PC-9 (cell line): ENCODE data around the gene AHDC1. TPM values are rescaled to one million over a fixed set of nuclear protein-coding genes. Genes with fewer than 3 reads are reported as not detected.

ENCODE experiments used
- BruUV-seq: library from RNA; stranded (reverse); fragments of 400-500 nt; replicated peaks from 2 replicates; lab custom pipeline; 2021; lab: Mats Ljungman, UMichigan
- CTCF ChIA-PET: fragments of 300-600 bp; sonication (Branson Sonifier 250); formaldehyde crosslinking; loops from one replicate; lab custom pipeline; 2022; ENCODE audit warnings: antibody characterized with exemption; lab: Charles Lee
- POLR2A ChIA-PET: fragments of 300-600 bp; sonication (Branson Sonifier 250); formaldehyde crosslinking; loops from one replicate; lab custom pipeline; 2022; ENCODE audit warnings: antibody characterized with exemption; ENCODE audit not compliant: unreplicated experiment; lab: Charles Lee
- DNase-seq, 2 experiments: peaks; one replicate each; pipeline versions ENCODE4 v3.0.0 to v3.0.0-alpha.2; 2015 to 2022; ENCODE audit warnings: mixed read lengths in 1 of 2
- H2AFZ ChIP-seq: fragments of 200-600 bp; sonication (generic); 2 replicates; pipeline ENCODE4 v1.8.1; 2017; ENCODE audit warnings: antibody characterized with exemption
- H3F3A ChIP-seq: fragments of 200-600 bp; sonication (generic); 2 replicates; pipeline ENCODE4 v1.8.1; 2017; ENCODE audit warnings: antibody characterized with exemption, mild to moderate bottlenecking, low read depth; ENCODE audit not compliant: insufficient read depth
- H3K27ac ChIP-seq: fragments of 200-600 bp; sonication (generic); 2 replicates; pipeline ENCODE4 v1.6.1; 2016; ENCODE audit warnings: mixed run types
- H3K27me3 ChIP-seq: fragments of 200-600 bp; sonication (generic); 2 replicates; pipeline ENCODE4 v1.6.1; 2016; ENCODE audit warnings: low read depth, mixed run types; ENCODE audit not compliant: insufficient read depth
- H3K36me3 ChIP-seq: fragments of 200-600 bp; sonication (generic); 2 replicates; pipeline ENCODE4 v1.6.1; 2016; ENCODE audit warnings: low read depth, mixed run types
- H3K4me1 ChIP-seq: fragments of 200-600 bp; sonication (generic); replicated peaks from 2 replicates; pipeline ENCODE4 v1.6.1; 2016; ENCODE audit warnings: mixed run types; ENCODE audit not compliant: insufficient read depth
- H3K4me2 ChIP-seq: fragments of 200-600 bp; sonication (generic); 2 replicates; pipeline ENCODE4 v1.6.1; 2017; ENCODE audit warnings: mixed run types
- H3K4me3 ChIP-seq: fragments of 200-600 bp; sonication (generic); 2 replicates; pipeline ENCODE4 v1.6.1; 2016; ENCODE audit warnings: mixed run types
- H3K79me2 ChIP-seq: fragments of 200-600 bp; sonication (generic); 2 replicates; pipeline ENCODE4 v1.6.1; 2017; ENCODE audit warnings: low read depth, mixed run types
- H3K9me2 ChIP-seq: fragments of 200-600 bp; sonication (generic); 2 replicates; pipeline ENCODE4 v1.8.1; 2017; ENCODE audit warnings: mild to moderate bottlenecking; ENCODE audit not compliant: insufficient read depth
- H3K9me3 ChIP-seq: fragments of 200-600 bp; sonication (generic); 2 replicates; pipeline ENCODE4 v1.8.1; 2016; ENCODE audit warnings: low read depth; ENCODE audit not compliant: insufficient read depth
- H4K20me1 ChIP-seq: fragments of 200-600 bp; sonication (generic); 2 replicates; pipeline ENCODE4 v1.8.1; 2017; ENCODE audit not compliant: insufficient read depth
- EZH2 ChIP-seq: fragments of 200-600 bp; sonication (generic); IDR thresholded peaks from 2 replicates; pipeline ENCODE4 v1.8.0; 2017; ENCODE audit warnings: antibody characterized with exemption, low read depth
- intact Hi-C: fragments of 100-400 bp; cut with micrococcal nuclease; formaldehyde crosslinking; loops from one replicate; pipeline ENCODE4 v1.10.0; 2022; ENCODE audit not compliant: unreplicated experiment
- total RNA-seq: library from RNA; stranded (reverse); gene quantifications from 2 replicates; pipeline ENCODE4 v1.2.3, GENCODE V29; 2021
- TF ChIP-seq, protein P1 (sequence below): fragments of 200-600 bp; sonication (generic); conservative IDR thresholded peaks from 2 replicates; pipeline ENCODE4 v1.6.1; 2017; ENCODE audit warnings: mixed run types, antibody characterized with exemption, mild to moderate bottlenecking, moderate library complexity

Gene AHDC1
- total RNA-seq, 1 experiment from 2014 or later: 48.8 TPM

DNA sequence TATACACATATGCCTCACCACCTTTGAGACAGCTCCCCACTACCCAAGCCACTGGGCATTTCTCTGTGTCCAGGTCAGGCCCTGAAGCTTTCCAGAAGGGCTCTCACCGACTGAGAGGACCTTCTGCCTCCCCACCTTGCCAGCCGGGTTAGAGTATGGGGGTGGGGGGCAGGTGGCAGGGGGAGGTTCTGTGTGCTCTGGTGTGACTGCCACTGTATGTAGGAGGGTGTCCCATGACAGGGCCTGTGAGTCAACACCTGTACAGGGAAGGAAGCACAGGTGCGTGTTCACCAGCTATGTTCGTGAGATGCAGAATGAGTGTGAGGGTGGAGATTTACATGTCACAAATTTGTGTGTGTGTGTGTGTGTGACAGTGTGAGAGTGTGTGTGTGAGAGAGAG, 7.0 kb downstream of the AHDC1 start:
- POLR2A ChIA-PET: no interaction called here
- CTCF ChIA-PET: no interaction called here
- Histone ChIP-seq H3K4me1 (peaks cover 8% of the 10 kb centered on the region), H4K20me1 (peaks cover 12% of the 10 kb centered on the region), H3K79me2 (peaks cover 28% of the 10 kb centered on the region), H3K27me3 (no peaks in the 10 kb centered on the region), H3K4me2 (no peak overlapping the region), H3F3A (peaks cover 3% of the 10 kb centered on the region; the same call in 1 of the 2 replicates), H2AFZ (no peak overlapping the region), H3K9me3 (no peaks in the 10 kb centered on the region), H3K27ac (no peak overlapping the region), H3K36me3 (no peaks in the 10 kb centered on the region), H3K4me3 (no peak overlapping the region), H3K9me2 (no peaks in the 10 kb centered on the region)
- no TSS peak for BruUV-seq
- TF ChIP-seq, protein P1, sequence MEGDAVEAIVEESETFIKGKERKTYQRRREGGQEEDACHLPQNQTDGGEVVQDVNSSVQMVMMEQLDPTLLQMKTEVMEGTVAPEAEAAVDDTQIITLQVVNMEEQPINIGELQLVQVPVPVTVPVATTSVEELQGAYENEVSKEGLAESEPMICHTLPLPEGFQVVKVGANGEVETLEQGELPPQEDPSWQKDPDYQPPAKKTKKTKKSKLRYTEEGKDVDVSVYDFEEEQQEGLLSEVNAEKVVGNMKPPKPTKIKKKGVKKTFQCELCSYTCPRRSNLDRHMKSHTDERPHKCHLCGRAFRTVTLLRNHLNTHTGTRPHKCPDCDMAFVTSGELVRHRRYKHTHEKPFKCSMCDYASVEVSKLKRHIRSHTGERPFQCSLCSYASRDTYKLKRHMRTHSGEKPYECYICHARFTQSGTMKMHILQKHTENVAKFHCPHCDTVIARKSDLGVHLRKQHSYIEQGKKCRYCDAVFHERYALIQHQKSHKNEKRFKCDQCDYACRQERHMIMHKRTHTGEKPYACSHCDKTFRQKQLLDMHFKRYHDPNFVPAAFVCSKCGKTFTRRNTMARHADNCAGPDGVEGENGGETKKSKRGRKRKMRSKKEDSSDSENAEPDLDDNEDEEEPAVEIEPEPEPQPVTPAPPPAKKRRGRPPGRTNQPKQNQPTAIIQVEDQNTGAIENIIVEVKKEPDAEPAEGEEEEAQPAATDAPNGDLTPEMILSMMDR: no peak
- TF ChIP-seq EZH2: no peak
- intact Hi-C loops: no loop called here
- no peak for DNase-seq

DNA sequence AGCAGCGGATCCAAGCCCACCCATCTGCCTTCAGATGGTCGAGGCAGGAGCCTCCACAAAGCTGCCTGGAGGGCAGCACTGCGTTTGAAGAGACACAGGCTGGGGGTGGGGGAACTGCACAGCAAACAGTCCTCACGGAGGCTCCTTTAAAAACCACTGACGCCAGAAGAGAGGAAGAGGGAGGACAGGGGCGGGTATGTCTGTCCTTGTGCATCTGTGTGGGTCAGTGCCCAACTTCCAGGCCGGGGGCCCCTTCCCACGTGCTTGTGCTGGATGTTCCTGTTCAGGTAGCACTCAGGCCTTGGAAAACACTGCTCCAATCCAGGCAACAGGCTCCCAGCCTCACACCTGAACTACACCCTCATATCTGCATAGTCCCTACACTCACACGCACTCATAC, 7.7 kb downstream of the AHDC1 start:
- Histone ChIP-seq H3K79me2 (peaks cover 21% of the 10 kb centered on the region), H4K20me1 (peaks cover 12% of the 10 kb centered on the region), H3K4me2 (no peak overlapping the region), H3K9me3 (no peaks in the 10 kb centered on the region), H3K27me3 (no peaks in the 10 kb centered on the region), H3K4me1 (peaks cover 5% of the 10 kb centered on the region), H3F3A (no peaks in the 10 kb centered on the region), H3K9me2 (no peaks in the 10 kb centered on the region), H3K4me3 (no peak overlapping the region), H3K27ac (no peak overlapping the region), H2AFZ (no peak overlapping the region), H3K36me3 (no peaks in the 10 kb centered on the region)
- ChIA-PET POLR2A (no interaction called here), CTCF (no interaction called here)
- DNase-seq: no peak
- intact Hi-C loops: no loop called here
- no TSS peak for BruUV-seq
- TF ChIP-seq, protein P1: no peak
- no peak for TF ChIP-seq EZH2

GRCh38 chr1:27595597-27595996, 8.3 kb downstream of the AHDC1 start:
- BruUV-seq: no TSS peak
- H4K20me1 ChIP-seq: peaks cover 13% of the 10 kb centered on the region; the same call in 1 of the 2 replicates

More at GRCh38 chr1:27595597-27595996, 8.3 kb downstream of the AHDC1 start:
- H3K27me3 ChIP-seq: no peaks in the 10 kb centered on the region
- ChIA-PET CTCF (interaction anchor here (0.8 to 1.1 kb wide), 2 partner anchors 11 to 38 kb away, joined by 6 to 20 read pairs; no protein-coding TSS in a partner anchor), POLR2A (interaction anchor here (0.6 to 1.4 kb wide), 2 partner anchors 27 to 38 kb away, joined by 8 to 24 read pairs; no protein-coding TSS in a partner anchor)
- DNase-seq: no peak
- intact Hi-C loops: no loop called here
- H3K4me3 ChIP-seq: no peak overlapping the region
- no peaks in the 10 kb centered on the region for H3K9me2 ChIP-seq
- peaks cover 11% of the 10 kb centered on the region for H3K4me1 ChIP-seq
- no peak overlapping the region for H2AFZ ChIP-seq
- H3K36me3 ChIP-seq: no peaks in the 10 kb centered on the region
- no peak for TF ChIP-seq EZH2
- TF ChIP-seq, protein P1: no peak
- H3K4me2 ChIP-seq: no peak overlapping the region
- no peaks in the 10 kb centered on the region for H3K9me3 ChIP-seq
- H3K27ac ChIP-seq: no peak overlapping the region
- no peaks in the 10 kb centered on the region for H3F3A ChIP-seq
- H3K79me2 ChIP-seq: peaks cover 14% of the 10 kb centered on the region
